ENCODE results near the gene PPP2R2B. TPM values are rescaled to one million over a fixed set of nuclear protein-coding genes. Genes with fewer than 3 reads are reported as not detected.

PPP2R2B gene
- total RNA-seq, 3 donors from 2014 or later (not counting 1 experiment from before 2014, with no cell fraction given) = 44.9 to 68.3 (median 63.7) TPM

GRCh38 chr5:146754621-146755020 is 123.9 kb downstream of the PPP2R2B start:
- Histone ChIP-seq H3K4me3 (ENCODE audit: low read length) (no peak overlapping the region), H3K36me3 (ENCODE audit: control insufficient read depth, insufficient read depth, low read length) (no peaks in the 10 kb centered on the region), H3K9me3 (ENCODE audit: control insufficient read depth, insufficient read depth, low read length) (peaks cover 3% of the 10 kb centered on the region), H3K4me1 (ENCODE audit: control insufficient read depth, insufficient read depth, low read length) (peaks cover 43% of the 10 kb centered on the region), H3K27me3 (ENCODE audit: control insufficient read depth, insufficient read depth, low read length) (no peaks in the 10 kb centered on the region), H3K27ac (ENCODE audit: low read length) (no peak overlapping the region)
- TF ChIP-seq CTCF (IDR thresholded peaks at IDR 0.05) = no peak
- ATAC-seq (no peak), DNase-seq (no peak)
- Mint-ChIP-seq H3K9me3 (no peaks in the 10 kb centered on the region), H3K36me3 (no peaks in the 10 kb centered on the region), H3K27me3 (ENCODE audit: low read depth in 2 of 2) (no peaks in the 10 kb centered on the region), H3K4me1 (peaks cover 70 to 78% of the 10 kb centered on the region in 2 donors), H3K4me3 (peak overlapping the region; percentile 81), H3K27ac (peak overlapping the region; percentile 91 to 96)
- intact Hi-C loops (cut with micrococcal nuclease) = loop anchor here (5.0 kb wide), 2 partner anchors 123 to 138 kb away; partner anchors contain the start of gene PPP2R2B

- TF ChIP-seq CTCF (IDR thresholded peaks at IDR 0.05) = no peak
Measured at GRCh38 chr5:146753641-146754040, 124.9 kb downstream of the PPP2R2B start.

GRCh38 chr5:146751781-146752401 is 126.7 kb downstream of the PPP2R2B start:
- H3K27ac Mint-ChIP-seq = peak overlapping the region; percentile 91 to 96
- peak overlapping the region; percentile 81 for H3K4me3 Mint-ChIP-seq
- peak; percentile 70 to 87 for DNase-seq
- H3K9me3 ChIP-seq (ENCODE audit: control insufficient read depth, insufficient read depth, low read length) = peaks cover 3% of the 10 kb centered on the region
- no peak for TF ChIP-seq CTCF (IDR thresholded peaks at IDR 0.05)
- no peaks in the 10 kb centered on the region for H3K27me3 Mint-ChIP-seq (ENCODE audit: low read depth in 2 of 2)
- H3K4me3 ChIP-seq (ENCODE audit: low read length) = no peak overlapping the region
- H3K27ac ChIP-seq (ENCODE audit: low read length) = peak overlapping the region; percentile 86
- H3K36me3 ChIP-seq (ENCODE audit: control insufficient read depth, insufficient read depth, low read length) = no peaks in the 10 kb centered on the region
- H3K4me1 Mint-ChIP-seq = peaks cover 61 to 62% of the 10 kb centered on the region in 2 donors
- H3K4me1 ChIP-seq (ENCODE audit: control insufficient read depth, insufficient read depth, low read length) = peaks cover 43% of the 10 kb centered on the region
- H3K27me3 ChIP-seq (ENCODE audit: control insufficient read depth, insufficient read depth, low read length) = no peaks in the 10 kb centered on the region
- 13% methylated on average over 3 of the region's 3 CpGs for WGBS (ENCODE audit: insufficient coverage)
- H3K9me3 Mint-ChIP-seq = no peaks in the 10 kb centered on the region
- intact Hi-C loops (cut with micrococcal nuclease) = loop anchor here (1.0 to 5.0 kb wide), 4 partner anchors 13 to 140 kb away; partner anchors contain the start of gene PPP2R2B
- ATAC-seq = peak; percentile 91 to 98 (median 96)
- H3K36me3 Mint-ChIP-seq = no peaks in the 10 kb centered on the region

More at GRCh38 chr5:146753641-146754040, 124.9 kb downstream of the PPP2R2B start:
- WGBS (ENCODE audit: insufficient coverage) = 39% methylated on average over 2 of the region's 2 CpGs
- Histone ChIP-seq H3K4me3 (ENCODE audit: low read length) (no peak overlapping the region), H3K27ac (ENCODE audit: low read length) (peak overlapping the region; percentile 74), H3K27me3 (ENCODE audit: control insufficient read depth, insufficient read depth, low read length) (no peaks in the 10 kb centered on the region), H3K4me1 (ENCODE audit: control insufficient read depth, insufficient read depth, low read length) (peaks cover 43% of the 10 kb centered on the region), H3K9me3 (ENCODE audit: control insufficient read depth, insufficient read depth, low read length) (peaks cover 3% of the 10 kb centered on the region), H3K36me3 (ENCODE audit: control insufficient read depth, insufficient read depth, low read length) (no peaks in the 10 kb centered on the region)
- ATAC-seq (no peak), DNase-seq (peak in 1 of 2 donors; percentile 47)
- Mint-ChIP-seq H3K27me3 (ENCODE audit: low read depth in 2 of 2) (no peaks in the 10 kb centered on the region), H3K27ac (peak overlapping the region; percentile 91 to 96), H3K9me3 (no peaks in the 10 kb centered on the region), H3K36me3 (no peaks in the 10 kb centered on the region), H3K4me3 (peak overlapping the region; percentile 81), H3K4me1 (peaks cover 65 to 75% of the 10 kb centered on the region in 2 donors)
- intact Hi-C loops (cut with micrococcal nuclease) = loop anchor here (5.0 kb wide), 2 partner anchors 124 to 139 kb away; partner anchors contain the start of gene PPP2R2B

Data from natural killer cell (primary cell).